NCI-H2196 treated with DMSO at 0.1 percent for 48 hours (cell line): ENCODE measurements around the gene HNF4A.

ENCODE experiments used
- DNase-seq: peaks from one replicate; lab custom pipeline; 2025; ENCODE audit not compliant: unreplicated experiment; lab: John Stamatoyannopoulos, UW

The HNF4A gene

DNA sequence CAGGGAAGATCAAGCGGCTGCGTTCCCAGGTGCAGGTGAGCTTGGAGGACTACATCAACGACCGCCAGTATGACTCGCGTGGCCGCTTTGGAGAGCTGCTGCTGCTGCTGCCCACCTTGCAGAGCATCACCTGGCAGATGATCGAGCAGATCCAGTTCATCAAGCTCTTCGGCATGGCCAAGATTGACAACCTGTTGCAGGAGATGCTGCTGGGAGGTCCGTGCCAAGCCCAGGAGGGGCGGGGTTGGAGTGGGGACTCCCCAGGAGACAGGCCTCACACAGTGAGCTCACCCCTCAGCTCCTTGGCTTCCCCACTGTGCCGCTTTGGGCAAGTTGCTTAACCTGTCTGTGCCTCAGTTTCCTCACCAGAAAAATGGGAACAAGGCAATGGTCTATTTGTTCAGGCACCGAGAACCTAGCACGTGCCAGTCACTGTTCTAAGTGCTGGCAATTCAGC lies 68.6 kb downstream of the HNF4A start:
- no peak for DNase-seq

DNA sequence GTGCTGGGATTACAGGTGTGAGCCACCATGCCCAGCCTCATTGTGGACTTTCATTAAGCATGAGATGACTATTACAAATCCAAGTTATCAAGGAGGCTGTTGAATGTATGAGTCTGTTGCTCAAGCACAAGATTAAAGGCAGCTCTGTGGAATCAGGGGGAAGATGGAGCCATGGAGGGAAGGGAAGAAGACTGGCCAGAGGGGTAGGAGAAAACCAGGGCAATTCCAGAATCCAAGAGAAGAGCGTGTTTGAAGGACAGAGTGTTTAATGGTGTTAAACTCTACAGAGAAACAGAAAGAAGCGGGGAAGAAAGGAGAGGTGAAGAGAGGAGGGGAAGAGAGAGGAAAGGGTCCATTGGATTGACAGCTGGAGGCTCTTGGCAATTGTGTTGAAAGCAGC lies 70.4 kb downstream of the HNF4A start:
- DNase-seq, result no peak

DNA sequence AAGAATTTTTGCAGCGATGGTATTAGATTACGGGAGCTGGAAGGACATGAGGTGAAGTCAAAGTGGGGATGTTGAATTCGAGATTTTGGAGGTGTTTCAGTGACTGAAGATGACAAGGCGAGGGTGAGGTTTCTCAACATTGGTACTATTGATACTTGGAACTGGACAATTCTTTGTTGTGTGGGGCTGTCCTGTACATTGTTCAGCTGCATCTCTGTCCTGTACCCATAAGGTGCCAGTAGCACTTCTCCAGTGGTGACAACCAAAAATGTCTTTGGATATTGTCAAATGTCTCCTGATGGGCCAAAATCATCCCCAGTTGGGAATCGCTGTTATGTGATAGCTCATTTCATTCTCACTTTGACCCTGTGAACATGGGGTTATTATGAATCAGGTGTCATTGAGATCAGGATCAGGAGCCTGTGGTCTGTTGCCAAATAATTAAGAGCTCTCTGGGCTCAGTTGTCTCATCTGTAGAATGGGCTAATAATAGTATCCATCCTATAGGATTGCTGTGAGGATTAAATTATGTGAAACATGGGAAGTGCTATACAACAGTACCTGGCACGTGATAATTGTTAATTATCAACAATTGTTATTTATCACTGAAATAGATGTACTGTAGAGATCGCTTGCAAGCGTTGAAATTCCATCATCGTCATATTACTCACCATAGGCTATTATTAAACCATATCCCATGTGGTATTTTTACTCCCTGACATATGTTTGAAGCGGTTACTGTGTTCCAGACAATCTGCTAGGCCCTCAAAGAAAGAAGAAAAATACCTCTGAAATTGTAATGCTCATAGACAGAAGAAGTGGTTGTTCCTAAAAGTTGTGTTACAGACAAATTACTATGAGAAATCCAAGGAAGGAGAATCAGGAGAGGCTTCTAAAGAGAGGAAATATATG lies 71.6 kb downstream of the HNF4A start:
- DNase-seq, result no peak

DNA sequence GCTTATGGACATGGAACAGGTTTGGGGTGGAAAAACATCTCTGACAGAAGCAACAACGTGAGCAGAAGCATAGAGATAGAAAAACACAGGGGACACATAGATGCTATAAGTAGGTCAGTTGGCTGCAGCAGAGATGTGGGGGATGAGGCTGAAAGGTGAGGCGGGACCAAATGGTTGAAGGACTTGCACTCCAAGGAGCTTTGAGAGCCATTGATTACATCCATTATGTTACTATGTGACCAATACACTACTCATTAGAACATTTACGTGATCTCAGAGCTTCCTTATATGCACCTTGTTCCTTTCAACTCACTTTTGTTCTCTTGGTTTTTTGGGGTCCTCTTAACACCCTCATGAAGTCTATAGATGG lies 72.3 kb downstream of the HNF4A start:
- DNase-seq, result no peak

DNA sequence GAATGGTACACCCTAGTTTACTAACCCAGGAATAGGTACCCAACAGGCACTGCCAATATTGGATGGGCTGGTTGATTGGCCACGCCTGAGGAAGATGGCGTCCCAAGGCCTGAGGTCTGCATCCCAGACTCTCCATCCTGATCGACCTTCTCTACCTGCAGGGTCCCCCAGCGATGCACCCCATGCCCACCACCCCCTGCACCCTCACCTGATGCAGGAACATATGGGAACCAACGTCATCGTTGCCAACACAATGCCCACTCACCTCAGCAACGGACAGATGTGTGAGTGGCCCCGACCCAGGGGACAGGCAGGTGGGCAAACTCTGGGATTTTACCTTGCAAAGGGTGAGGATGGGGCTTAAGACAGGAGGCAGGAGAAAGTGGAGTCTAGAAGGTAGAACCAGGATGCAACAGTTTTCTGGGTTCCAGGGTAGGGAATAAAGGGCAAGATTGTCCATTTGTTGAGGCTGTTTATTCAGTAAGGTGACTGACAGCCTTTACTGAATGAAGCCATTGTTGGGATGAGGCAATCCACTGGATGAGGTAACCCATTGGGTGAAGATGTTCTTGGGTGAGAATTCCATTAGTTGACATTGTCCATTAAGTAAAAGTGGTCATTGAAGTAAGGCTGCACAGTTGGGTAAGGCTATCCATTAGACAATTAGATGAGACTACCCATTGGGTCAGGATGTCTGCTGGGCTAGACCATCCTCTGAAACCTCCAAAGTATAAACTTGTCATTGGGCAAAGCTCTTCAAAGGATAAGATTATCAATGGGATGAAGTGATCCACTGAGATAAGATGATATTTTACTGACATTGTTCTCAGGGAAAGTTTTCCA lies 72.9 kb downstream of the HNF4A start:
- no peak for DNase-seq

DNA sequence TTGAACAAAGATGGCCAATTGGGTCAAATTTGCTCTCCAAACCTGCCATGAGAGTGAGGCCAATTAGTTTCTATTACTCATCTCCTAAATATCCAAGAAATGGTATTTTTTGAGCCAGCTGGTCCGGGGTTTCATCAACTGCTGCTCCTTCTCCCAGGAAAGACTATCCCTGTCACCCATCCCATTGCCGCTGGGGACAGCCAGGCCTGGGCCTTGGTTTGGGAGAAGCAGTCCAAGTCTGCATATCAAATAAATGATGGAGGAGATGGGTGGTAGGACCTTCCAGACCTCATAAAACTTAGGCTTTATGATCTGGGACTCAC lies 73.5 kb downstream of the HNF4A start:
- no peak for DNase-seq

DNA sequence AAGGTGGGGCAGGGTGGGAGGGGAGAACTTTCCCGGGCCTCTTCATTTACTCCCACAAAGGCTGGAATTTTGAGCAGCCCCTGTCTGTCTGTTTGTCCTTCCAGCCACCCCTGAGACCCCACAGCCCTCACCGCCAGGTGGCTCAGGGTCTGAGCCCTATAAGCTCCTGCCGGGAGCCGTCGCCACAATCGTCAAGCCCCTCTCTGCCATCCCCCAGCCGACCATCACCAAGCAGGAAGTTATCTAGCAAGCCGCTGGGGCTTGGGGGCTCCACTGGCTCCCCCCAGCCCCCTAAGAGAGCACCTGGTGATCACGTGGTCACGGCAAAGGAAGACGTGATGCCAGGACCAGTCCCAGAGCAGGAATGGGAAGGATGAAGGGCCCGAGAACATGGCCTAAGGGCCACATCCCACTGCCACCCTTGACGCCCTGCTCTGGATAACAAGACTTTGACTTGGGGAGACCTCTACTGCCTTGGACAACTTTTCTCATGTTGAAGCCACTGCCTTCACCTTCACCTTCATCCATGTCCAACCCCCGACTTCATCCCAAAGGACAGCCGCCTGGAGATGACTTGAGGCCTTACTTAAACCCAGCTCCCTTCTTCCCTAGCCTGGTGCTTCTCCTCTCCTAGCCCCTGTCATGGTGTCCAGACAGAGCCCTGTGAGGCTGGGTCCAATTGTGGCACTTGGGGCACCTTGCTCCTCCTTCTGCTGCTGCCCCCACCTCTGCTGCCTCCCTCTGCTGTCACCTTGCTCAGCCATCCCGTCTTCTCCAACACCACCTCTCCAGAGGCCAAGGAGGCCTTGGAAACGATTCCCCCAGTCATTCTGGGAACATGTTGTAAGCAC lies 74.1 kb downstream of the HNF4A start:
- no peak for DNase-seq

DNA sequence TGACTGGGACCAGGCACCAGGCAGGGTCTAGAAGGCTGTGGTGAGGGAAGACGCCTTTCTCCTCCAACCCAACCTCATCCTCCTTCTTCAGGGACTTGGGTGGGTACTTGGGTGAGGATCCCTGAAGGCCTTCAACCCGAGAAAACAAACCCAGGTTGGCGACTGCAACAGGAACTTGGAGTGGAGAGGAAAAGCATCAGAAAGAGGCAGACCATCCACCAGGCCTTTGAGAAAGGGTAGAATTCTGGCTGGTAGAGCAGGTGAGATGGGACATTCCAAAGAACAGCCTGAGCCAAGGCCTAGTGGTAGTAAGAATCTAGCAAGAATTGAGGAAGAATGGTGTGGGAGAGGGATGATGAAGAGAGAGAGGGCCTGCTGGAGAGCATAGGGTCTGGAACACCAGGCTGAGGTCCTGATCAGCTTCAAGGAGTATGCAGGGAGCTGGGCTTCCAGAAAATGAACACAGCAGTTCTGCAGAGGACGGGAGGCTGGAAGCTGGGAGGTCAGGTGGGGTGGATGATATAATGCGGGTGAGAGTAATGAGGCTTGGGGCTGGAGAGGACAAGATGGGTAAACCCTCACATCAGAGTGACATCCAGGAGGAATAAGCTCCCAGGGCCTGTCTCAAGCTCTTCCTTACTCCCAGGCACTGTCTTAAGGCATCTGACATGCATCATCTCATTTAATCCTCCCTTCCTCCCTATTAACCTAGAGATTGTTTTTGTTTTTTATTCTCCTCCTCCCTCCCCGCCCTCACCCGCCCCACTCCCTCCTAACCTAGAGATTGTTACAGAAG lies 75.0 kb downstream of the HNF4A start:
- DNase-seq, result no peak

DNA sequence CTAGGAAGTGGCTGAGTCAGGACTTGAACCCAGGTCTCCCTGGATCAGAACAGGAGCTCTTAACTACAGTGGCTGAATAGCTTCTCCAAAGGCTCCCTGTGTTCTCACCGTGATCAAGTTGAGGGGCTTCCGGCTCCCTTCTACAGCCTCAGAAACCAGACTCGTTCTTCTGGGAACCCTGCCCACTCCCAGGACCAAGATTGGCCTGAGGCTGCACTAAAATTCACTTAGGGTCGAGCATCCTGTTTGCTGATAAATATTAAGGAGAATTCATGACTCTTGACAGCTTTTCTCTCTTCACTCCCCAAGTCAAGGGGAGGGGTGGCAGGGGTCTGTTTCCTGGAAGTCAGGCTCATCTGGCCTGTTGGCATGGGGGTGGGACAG lies 75.6 kb downstream of the HNF4A start:
- DNase-seq, result no peak

DNA sequence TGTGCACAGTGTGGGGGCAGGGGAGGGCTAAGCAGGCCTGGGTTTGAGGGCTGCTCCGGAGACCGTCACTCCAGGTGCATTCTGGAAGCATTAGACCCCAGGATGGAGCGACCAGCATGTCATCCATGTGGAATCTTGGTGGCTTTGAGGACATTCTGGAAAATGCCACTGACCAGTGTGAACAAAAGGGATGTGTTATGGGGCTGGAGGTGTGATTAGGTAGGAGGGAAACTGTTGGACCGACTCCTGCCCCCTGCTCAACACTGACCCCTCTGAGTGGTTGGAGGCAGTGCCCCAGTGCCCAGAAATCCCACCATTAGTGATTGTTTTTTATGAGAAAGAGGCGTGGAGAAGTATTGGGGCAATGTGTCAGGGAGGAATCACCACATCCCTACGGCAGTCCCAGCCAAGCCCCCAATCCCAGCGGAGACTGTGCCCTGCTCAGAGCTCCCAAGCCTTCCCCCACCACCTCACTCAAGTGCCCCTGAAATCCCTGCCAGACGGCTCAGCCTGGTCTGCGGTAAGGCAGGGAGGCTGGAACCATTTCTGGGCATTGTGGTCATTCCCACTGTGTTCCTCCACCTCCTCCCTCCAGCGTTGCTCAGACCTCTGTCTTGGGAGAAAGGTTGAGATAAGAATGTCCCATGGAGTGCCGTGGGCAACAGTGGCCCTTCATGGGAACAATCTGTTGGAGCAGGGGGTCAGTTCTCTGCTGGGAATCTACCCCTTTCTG lies 76.2 kb downstream of the HNF4A start:
- DNase-seq, result no peak

DNA sequence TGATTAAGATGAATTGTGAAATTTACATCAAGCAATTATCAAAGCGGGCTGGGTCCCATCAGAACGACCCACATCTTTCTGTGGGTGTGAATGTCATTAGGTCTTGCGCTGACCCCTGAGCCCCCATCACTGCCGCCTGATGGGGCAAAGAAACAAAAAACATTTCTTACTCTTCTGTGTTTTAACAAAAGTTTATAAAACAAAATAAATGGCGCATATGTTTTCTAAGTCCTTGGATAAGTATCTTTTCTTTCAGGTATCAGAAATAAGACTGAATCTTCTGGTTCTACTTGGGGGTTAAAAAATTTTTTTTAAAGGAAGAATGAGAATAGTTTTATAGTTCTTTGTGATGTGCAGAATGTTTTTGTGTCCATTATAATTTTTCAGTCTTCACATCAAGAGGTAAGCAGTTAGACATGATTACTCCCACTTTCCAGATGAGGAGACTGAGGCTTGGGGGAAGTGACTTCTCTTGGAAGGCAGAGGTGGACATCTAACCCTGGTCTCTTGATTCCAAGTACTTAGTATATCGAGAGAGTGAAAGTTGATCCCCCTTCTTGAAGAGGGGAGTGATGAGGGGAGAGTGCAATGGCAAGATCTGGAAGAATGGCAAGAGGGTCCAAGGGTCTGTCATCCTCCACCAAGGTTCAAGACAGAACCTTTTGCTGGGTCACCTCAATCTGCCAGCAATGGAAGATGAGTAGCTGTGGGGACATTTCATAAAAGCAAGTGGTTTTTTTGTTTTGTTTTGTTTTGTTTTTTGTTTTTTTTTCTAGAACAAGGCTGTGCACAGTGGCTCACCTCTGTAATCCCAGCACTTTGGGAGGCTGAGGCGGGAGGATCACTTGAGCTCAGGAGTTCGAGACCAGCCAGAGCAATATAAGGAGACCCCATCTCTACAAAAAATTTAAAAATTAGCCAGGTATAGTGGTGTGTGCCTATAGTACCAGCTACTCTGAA lies 77.4 kb downstream of the HNF4A start:
- DNase-seq, result no peak

DNA sequence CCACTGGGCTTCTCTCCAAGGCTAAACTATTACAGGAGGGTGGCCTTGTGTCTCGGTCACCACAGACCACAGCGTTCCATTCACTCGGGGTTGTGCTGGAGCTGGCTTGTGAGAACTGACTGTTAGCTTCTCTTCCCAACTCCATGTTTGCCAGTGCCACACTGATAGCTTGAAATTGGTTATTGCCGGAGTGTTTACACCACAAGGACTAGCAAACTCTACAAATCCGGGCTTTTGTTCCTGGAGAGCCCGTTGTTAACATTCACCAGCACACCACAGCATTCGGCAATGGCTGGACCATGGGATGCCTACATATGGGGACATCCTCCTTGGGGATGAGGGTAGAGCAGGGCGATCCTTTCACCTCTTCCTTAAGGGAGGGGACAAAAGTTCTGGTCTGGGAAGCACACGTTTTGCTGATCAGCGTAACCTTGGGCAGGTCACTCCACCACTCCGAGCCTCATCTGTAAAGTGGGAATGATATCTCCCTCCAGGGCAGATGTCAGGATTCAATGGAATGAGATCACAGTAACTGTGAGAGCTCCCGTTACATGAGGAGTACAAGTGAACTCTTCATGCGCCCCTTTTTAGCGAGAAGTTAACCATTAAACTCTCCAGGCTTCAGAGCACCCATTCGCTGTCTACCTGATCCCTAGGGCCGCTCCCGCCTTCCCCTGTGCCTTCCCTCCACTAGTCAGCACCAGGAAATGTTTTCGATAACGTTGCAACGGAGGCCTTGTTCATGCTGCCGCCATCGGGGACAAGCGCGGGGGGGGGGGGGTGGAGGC lies 78.4 kb downstream of the HNF4A start:
- DNase-seq, result no peak

DNA sequence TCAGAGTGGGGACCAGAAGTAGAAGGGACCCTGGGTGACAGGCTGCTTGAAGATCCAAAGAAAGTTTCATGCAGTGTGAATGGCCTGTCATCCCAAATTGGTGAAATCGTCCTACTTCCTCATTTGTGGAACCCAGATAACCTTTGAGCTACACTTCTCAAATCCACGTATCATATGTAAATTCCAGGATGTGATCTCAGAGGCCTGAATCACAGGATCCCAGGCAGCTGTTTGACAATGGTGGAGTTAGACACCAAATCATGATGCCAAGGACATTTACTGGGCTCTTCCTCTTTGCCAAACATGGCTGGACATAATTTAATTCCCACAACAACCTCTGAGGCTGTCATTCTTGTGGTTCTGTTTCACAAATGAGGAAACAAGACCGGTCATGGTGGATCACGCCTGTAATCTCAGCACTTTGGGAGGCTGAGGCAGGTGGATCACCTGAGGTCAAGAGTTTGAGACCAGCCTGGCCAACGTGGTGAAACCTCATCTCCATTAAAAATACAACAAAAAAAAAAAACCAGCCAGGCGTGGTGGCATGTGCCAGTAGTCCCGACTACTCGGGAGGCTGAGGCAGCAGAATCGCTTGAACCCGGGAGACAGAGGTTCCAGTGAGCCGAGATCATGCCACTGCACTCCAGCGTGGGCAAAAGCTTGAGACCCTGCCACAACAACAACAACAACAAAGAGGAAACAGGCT lies 80.3 kb downstream of the HNF4A start:
- no peak for DNase-seq

DNA sequence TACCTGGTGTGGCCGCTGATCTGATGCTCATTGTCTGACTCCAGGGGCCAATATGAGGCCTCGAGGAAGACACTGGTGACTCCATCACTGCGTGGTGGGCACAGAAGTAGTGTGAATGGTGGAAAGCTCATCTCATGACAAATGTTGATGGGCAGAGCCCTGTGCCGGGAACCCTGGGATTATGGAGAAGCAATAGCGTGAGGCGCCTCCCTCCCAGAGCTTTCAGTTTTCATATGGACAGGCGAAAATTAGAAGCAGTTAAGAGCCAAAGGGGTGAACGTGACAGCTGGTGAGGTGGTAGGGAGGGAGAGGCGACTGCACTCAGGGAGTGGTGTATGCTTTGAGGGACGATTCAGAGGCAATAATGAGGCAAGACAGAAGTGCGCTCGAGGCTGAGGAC lies 80.9 kb downstream of the HNF4A start:
- DNase-seq, result no peak

DNA sequence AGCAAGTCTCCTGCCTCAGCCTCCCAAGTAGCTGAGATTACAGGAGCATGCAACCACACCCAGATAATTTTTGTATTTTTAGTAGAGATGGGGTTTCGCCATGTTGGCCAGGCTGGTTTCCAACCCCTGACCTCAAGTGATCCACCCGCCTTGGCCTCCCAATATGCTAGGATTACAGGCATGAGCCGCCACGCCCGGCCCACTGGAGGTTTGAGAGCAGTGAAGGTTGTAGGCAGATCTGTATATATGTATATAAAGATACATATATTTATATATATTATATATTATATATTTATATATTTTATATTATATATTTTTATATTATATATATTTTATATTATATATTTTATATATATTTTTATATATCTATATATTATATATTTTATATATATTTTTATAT lies 82.0 kb downstream of the HNF4A start:
- no peak for DNase-seq

DNA sequence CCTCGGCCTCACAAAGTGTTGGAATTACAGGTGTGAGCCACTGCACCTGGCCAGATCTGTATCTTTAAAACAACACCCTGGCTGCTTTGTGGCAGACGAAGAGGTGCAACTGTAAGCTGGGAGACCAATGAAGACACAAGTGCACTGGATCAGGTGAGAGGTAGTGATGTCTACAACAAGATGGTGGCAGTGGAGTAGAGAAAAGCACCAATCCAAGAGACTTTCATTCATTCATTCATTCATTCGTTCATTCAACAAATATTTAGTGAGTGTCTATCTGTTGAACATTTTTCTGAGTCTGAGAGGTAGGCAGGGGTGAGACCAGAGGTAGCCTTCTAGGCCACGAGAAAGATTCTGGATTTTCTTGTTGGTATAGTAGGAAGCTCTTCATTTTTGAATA lies 83.3 kb downstream of the HNF4A start:
- no peak for DNase-seq

DNA sequence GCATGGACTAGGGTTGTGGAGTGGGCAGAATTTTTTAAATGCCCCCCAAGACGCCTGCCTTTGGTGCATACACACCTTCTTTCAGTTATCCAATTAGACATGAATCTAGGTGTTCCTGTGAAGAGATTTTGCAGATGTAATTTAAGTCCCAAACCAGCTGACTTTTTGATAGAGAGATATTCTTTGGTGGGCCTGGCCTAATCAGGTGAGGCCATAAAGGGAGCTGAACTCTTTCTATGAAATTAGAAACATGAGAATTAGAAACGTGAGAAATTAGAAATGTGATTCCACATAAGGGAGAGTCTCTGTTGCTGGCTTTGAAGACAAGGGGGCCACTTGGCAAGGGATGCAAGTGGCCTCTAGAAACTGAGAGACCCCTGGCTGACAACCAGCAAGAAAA lies 83.8 kb downstream of the HNF4A start:
- no peak for DNase-seq
